ENCODE results near the gene B4GALT1.

B4GALT1 gene

DNA sequence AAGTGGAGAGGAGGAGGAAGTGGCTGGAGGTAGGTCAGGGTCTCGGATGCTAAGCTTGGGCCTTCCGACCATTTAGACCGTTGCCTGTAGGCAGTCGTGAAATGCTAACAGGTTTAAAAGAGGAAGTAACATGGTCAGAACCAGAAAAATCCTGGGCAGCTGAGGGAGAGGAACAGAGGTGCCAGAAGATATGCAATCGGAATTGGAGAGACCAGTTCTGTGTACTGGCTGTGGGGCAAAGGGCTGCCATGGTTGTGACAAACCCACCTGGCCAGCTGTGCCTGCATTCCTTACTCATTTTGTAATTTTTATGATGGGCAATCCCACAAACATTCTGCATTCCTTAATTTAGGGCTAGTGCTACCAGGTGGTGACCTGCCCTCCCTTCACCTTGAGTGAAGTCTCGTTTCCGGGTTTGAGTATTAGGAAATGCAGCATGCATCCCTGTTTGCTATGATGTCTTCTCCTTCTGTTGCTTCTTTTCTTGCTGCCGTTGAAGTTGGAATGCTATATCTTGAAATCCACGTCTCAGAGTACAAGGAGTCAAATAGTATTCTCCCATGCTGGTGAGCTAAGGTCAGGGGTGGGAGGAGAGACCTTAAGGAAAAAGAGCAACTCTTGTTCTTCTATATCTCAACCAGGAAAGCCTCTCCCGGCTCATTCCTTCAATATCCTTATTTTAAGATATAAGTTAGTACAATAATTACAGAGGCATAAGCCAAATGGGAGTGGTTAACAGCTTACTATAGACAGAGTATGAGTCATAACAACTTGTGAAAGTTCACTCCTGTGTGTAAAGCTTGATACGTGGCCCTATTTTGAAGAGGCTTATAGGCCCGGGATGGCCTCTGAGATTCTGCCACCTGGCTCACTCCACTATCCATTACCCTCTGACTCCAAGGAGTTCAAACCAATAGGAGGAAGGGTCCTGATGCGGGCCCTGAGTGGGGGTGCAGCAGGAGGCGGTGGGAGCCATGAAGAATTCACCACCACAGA lies 37.0 kb downstream of the B4GALT1 start:
- no peak for DNase-seq
- Mint-ChIP-seq H3K4me1 (peaks cover 64% of the 10 kb centered on the region), H3K27me3 (ENCODE audit: low read depth, poor library complexity) (no peaks in the 10 kb centered on the region), H3K9me3 (no peaks in the 10 kb centered on the region), H3K36me3 (ENCODE audit: low read depth) (peaks cover 44% of the 10 kb centered on the region), H3K4me3 (no peak overlapping the region), H3K27ac (peak overlapping the region; percentile 49)
- TF ChIP-seq, protein P1, sequence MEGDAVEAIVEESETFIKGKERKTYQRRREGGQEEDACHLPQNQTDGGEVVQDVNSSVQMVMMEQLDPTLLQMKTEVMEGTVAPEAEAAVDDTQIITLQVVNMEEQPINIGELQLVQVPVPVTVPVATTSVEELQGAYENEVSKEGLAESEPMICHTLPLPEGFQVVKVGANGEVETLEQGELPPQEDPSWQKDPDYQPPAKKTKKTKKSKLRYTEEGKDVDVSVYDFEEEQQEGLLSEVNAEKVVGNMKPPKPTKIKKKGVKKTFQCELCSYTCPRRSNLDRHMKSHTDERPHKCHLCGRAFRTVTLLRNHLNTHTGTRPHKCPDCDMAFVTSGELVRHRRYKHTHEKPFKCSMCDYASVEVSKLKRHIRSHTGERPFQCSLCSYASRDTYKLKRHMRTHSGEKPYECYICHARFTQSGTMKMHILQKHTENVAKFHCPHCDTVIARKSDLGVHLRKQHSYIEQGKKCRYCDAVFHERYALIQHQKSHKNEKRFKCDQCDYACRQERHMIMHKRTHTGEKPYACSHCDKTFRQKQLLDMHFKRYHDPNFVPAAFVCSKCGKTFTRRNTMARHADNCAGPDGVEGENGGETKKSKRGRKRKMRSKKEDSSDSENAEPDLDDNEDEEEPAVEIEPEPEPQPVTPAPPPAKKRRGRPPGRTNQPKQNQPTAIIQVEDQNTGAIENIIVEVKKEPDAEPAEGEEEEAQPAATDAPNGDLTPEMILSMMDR (IDR thresholded peaks at IDR 0.05), result no peak

DNA sequence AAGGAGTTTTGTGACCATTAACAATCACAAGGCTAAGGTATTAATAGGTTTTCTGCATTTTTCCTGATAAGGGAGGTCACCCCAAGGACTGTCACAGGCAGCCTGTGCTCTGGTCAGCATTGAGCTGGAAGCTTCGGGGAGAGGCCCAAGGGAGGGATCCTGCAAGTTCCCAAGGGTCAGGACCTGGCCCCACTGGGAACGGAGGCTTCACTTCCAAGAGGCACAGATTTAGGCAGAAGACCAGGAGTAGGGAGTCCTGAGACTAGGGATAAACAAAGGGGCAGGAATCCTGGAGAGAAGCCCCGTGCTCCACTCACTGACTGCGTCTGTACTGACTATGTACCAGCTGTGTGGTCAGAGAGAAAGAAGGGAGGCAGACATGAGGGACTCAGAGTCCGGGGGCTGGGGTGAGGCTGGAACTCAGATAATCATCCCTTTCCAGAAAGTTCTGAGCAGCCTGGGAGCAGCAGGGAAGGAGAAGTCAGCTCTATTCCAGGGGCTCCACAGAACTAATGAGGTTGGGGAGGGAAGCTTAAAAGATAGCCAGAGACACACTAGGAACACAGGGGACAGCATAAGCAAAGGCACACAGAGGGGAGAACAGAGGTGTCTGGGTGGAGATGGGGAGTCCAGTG lies 37.8 kb downstream of the B4GALT1 start:
- peaks cover 2% of the 10 kb centered on the region for H3K27me3 Mint-ChIP-seq (ENCODE audit: low read depth, poor library complexity)
- no peak overlapping the region for H3K4me3 Mint-ChIP-seq
- no peaks in the 10 kb centered on the region for H3K9me3 Mint-ChIP-seq
- no peak for DNase-seq
- TF ChIP-seq, protein P1 (IDR thresholded peaks at IDR 0.05), result no peak
- peaks cover 44% of the 10 kb centered on the region for H3K36me3 Mint-ChIP-seq (ENCODE audit: low read depth)
- peaks cover 68% of the 10 kb centered on the region for H3K4me1 Mint-ChIP-seq
- peak overlapping the region; percentile 49 for H3K27ac Mint-ChIP-seq

DNA sequence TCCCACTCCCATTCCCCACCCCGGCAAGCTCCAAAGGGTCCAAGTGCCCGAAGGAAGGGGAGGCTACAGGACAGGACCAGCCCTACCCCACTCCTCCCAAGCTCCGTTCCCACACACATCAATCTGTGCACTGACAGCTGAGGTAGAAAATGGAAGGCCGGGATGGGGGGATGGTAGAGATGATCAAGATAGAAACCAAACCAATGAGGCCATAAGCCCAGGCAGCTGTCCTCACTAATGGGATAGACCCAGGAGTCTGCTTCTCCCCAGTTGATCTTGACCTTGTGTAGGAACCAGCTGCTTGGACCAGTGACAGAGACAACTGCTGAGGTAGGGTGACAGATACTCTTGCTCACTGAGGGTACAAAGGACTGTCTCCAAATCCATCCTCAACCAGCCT lies 38.6 kb downstream of the B4GALT1 start:
- peaks cover 2% of the 10 kb centered on the region for H3K27me3 Mint-ChIP-seq (ENCODE audit: low read depth, poor library complexity)
- H3K36me3 Mint-ChIP-seq (ENCODE audit: low read depth), result peaks cover 41% of the 10 kb centered on the region
- DNase-seq, result no peak
- H3K27ac Mint-ChIP-seq, result no peak overlapping the region
- H3K4me3 Mint-ChIP-seq, result no peak overlapping the region
- H3K9me3 Mint-ChIP-seq, result no peaks in the 10 kb centered on the region
- H3K4me1 Mint-ChIP-seq, result peaks cover 63% of the 10 kb centered on the region
- TF ChIP-seq, protein P1 (IDR thresholded peaks at IDR 0.05), result no peak

DNA sequence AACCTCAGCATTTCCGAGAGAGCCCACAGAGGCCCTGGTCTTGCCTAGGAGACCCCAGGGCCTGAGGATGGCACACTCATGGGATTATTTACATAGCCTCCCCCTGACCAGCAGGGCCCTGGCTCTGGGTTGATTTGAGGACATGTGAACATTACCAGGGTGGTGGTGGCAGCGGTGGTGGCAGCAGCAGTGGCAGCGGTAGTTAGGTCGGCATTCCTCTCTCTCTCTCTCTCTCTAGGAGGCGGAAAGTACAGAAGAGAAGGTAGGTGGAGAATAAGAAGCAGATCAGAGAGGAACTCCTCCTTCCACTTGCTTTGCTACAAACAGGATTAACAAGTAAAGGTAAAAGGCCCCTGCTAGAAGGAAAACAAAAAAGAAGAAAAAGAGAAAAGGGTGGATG lies 39.3 kb downstream of the B4GALT1 start:
- H3K27ac Mint-ChIP-seq, result no peak overlapping the region
- peaks cover 38% of the 10 kb centered on the region for H3K36me3 Mint-ChIP-seq (ENCODE audit: low read depth)
- H3K9me3 Mint-ChIP-seq, result no peaks in the 10 kb centered on the region
- H3K4me1 Mint-ChIP-seq, result peaks cover 61% of the 10 kb centered on the region
- no peak overlapping the region for H3K4me3 Mint-ChIP-seq
- TF ChIP-seq, protein P1 (IDR thresholded peaks at IDR 0.05), result no peak
- peaks cover 2% of the 10 kb centered on the region for H3K27me3 Mint-ChIP-seq (ENCODE audit: low read depth, poor library complexity)
- no peak for DNase-seq

DNA sequence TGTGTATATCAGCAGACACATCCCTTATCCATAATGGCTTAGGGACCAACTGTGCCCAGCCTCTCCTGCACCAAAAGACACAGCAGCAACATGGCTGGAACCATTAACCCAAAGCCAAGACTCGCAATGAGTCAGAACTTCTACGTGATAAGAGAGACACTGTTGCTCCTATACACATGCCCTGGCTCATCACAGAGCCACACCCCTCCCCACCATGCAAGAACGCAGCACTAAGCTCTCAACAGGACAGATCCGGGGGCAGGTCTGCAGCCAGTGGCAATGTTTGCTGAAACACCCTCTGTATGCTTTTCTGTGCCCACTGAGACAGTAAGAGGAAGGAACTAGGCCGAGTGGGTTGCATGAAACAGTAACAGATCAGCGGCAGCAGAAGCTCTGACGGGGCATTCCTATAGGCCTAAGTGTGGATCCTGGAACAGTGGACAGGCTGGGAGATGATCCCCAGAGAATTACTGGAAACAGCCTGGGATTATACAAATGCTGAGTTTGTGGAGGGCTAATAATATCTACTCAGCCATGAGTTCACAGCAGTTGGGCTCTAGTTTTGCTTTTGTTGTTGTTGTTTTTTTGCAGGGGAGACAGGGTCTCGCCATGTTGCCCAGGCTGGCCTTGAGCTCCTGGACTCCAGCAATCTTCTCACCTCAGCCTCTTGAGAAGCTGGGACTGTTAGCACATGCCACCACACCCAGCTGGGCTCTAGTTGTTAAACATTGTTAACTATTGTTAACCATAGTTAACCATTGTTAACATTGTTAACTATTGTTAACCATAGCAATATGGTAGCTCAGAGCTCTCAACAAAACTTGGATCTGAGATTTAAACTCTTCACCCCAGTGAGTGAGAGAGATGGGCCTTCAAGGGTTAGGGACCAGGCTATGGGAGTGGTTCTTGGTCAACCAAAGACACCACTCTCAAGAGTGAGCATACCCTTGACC lies 41.0 kb downstream of the B4GALT1 start:
- TF ChIP-seq, protein P1 (IDR thresholded peaks at IDR 0.05), result no peak
- H3K27me3 Mint-ChIP-seq (ENCODE audit: low read depth, poor library complexity), result peaks cover 2% of the 10 kb centered on the region
- peaks cover 41% of the 10 kb centered on the region for H3K36me3 Mint-ChIP-seq (ENCODE audit: low read depth)
- H3K27ac Mint-ChIP-seq, result no peak overlapping the region
- no peak for DNase-seq
- H3K4me1 Mint-ChIP-seq, result peaks cover 45% of the 10 kb centered on the region
- no peaks in the 10 kb centered on the region for H3K9me3 Mint-ChIP-seq
- H3K4me3 Mint-ChIP-seq, result no peak overlapping the region

Measured in nephron progenitor cell (in vitro differentiated cells).